H4 (cell line): Measurements from ENCODE around the gene APH1B. TPM values are rescaled to one million over a fixed set of nuclear protein-coding genes. Genes with fewer than 3 reads are reported as not detected.
"Not testable (repeated sequence)": the region's sequence is repeated elsewhere in the genome, so short reads cannot be mapped to it uniquely, and the experiment has no call there.

Experiments
- DNase-seq: peaks from one replicate; pipeline ENCODE4 v3.0.0-alpha.2; 2015; ENCODE audit warnings: low spot score
- total RNA-seq: library from RNA; depleted of rRNA; stranded (reverse); fragments of >200 nt; shearing (Covaris generic); gene quantifications from 2 replicates; pipeline ENCODE4 v1.2.3, GENCODE V29; 2014

Gene APH1B
- total RNA-seq, 1 experiment from 2014 or later, result 20.7 TPM

- DNase-seq, result no peak
Measured at GRCh38 chr15:63331456-63331855, 54.1 kb downstream of the APH1B start.

GRCh38 chr15:63332367-63333124 lies 55.1 kb downstream of the APH1B start:
- no peak for DNase-seq

- DNase-seq, result no peak
Measured at GRCh38 chr15:63334821-63335220, 57.4 kb downstream of the APH1B start.

- DNase-seq, result no peak
Measured at GRCh38 chr15:63335543-63336240, 58.3 kb downstream of the APH1B start.

GRCh38 chr15:63337046-63337445 lies 59.6 kb downstream of the APH1B start:
- no peak for DNase-seq

GRCh38 chr15:63338170-63338569 lies 60.8 kb downstream of the APH1B start:
- no peak for DNase-seq

- no peak for DNase-seq
Measured at GRCh38 chr15:63339006-63339766, 61.8 kb downstream of the APH1B start.

GRCh38 chr15:63339836-63340235 lies 62.4 kb downstream of the APH1B start:
- DNase-seq, result no peak

- no peak for DNase-seq
Measured at GRCh38 chr15:63340353-63340752, 62.9 kb downstream of the APH1B start.

GRCh38 chr15:63340878-63341277 lies 63.5 kb downstream of the APH1B start:
- DNase-seq, result no peak

GRCh38 chr15:63341898-63342297 lies 64.5 kb downstream of the APH1B start:
- DNase-seq, result no peak

- not testable (repeated sequence) for DNase-seq
Measured at GRCh38 chr15:63342996-63343562, 65.7 kb downstream of the APH1B start.

GRCh38 chr15:63344731-63345390 lies 67.5 kb downstream of the APH1B start:
- no peak for DNase-seq

- no peak for DNase-seq
Measured at GRCh38 chr15:63345391-63345752, 68.0 kb downstream of the APH1B start.

GRCh38 chr15:63347074-63347857 lies 69.9 kb downstream of the APH1B start:
- DNase-seq, result peak; percentile 69

- DNase-seq, result peak; percentile 86
Measured at GRCh38 chr15:63348392-63348791, 71.0 kb downstream of the APH1B start.

- no peak for DNase-seq
Measured at GRCh38 chr15:63349156-63349555, 71.8 kb downstream of the APH1B start.

GRCh38 chr15:63349621-63350020 lies 72.2 kb downstream of the APH1B start:
- DNase-seq, result no peak

- DNase-seq, result peak; percentile 61
Measured at GRCh38 chr15:63350178-63350621, 72.8 kb downstream of the APH1B start.

GRCh38 chr15:63351170-63351569 lies 73.8 kb downstream of the APH1B start:
- no peak for DNase-seq

- DNase-seq, result no peak
Measured at GRCh38 chr15:63352808-63353207, 75.4 kb downstream of the APH1B start.
